ENCODE results near the gene ABCG4. TPM values are rescaled to one million over a fixed set of nuclear protein-coding genes. Genes with fewer than 3 reads are reported as not detected.
"Not testable (repeated sequence)": the region's sequence is repeated elsewhere in the genome, so short reads cannot be mapped to it uniquely, and the experiment has no call there.

The ABCG4 gene
- total RNA-seq, 1 experiment from 2014 or later: not detected

DNA sequence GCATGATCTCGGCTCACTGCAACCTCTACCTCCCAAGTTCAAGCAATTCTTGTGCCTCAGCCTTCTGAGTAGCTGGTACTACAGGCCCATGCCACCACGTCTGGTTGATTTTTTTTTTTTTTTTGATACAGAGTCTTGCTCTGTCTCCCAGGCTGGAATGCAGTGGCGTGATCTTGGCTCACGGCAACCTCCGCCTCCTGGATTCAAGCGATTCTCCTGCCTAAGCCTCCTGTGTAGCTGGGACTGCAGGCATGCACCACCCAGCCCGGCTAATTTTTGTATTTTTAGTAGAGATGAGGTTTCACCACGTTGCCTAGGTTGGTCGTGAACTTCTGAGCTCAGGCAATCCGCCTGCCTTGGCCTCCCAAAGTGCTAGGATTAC, 18.2 kb downstream of the ABCG4 start:
- H3K4me3 ChIP-seq (ENCODE audit: low read depth, low read length, poor library complexity, severe bottlenecking); H3K4me1 ChIP-seq (ENCODE audit: insufficient read depth, low read length, poor library complexity, severe bottlenecking); DNase-seq (ENCODE audit: low spot score); H3K9me3 ChIP-seq (ENCODE audit: low read depth, low read length, poor library complexity, severe bottlenecking); BruUV-seq (replicated peaks); H3K27ac ChIP-seq (ENCODE audit: low read depth, low read length, poor library complexity, severe bottlenecking); intact Hi-C loops (cut with micrococcal nuclease; ENCODE audit: unreplicated experiment); H3K27me3 ChIP-seq (replicated peaks; ENCODE audit: insufficient read depth, low read depth, low read length, poor library complexity); H3K36me3 ChIP-seq (ENCODE audit: insufficient read depth, low read length, poor library complexity, severe bottlenecking): not testable (repeated sequence)
- CTCF ChIA-PET: interaction anchor here (0.5 kb wide), 1 partner anchor 432 kb away, joined by 10 read pairs; no protein-coding TSS in a partner anchor
- POLR2A ChIA-PET (ENCODE audit: low non-redundant PET): interaction anchor here (0.5 kb wide), 1 partner anchor 22 kb away, joined by 3 read pairs; no protein-coding TSS in a partner anchor

DNA sequence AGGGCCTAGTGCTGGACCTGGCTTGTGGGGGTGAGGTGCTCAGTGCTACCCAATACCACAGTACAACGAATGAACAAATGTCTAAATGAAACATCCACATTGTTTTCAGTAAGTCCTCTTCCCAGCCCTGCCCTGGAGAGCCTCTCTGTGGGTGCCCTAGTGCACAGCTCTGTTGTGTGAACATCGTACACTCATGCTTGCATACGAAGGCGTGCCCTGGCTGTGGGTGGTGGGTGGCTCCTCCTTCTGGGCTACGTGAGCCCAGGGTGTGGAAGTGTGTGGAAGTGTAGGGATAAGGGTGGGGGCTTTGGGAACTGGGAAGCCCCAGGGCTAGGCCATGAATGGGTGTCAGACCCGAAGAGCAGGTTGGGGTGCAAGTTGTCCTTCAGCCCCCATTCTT, 19.1 kb downstream of the ABCG4 start:
- TF ChIP-seq EZH2 (IDR thresholded peaks at IDR 0.05; ENCODE audit: borderline replicate concordance, low read depth, low read length, poor library complexity, severe bottlenecking): no peak
- TF ChIP-seq, protein P1, sequence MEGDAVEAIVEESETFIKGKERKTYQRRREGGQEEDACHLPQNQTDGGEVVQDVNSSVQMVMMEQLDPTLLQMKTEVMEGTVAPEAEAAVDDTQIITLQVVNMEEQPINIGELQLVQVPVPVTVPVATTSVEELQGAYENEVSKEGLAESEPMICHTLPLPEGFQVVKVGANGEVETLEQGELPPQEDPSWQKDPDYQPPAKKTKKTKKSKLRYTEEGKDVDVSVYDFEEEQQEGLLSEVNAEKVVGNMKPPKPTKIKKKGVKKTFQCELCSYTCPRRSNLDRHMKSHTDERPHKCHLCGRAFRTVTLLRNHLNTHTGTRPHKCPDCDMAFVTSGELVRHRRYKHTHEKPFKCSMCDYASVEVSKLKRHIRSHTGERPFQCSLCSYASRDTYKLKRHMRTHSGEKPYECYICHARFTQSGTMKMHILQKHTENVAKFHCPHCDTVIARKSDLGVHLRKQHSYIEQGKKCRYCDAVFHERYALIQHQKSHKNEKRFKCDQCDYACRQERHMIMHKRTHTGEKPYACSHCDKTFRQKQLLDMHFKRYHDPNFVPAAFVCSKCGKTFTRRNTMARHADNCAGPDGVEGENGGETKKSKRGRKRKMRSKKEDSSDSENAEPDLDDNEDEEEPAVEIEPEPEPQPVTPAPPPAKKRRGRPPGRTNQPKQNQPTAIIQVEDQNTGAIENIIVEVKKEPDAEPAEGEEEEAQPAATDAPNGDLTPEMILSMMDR (conservative IDR thresholded peaks at IDR 0.05; ENCODE audit: low read depth, low read length): no peak
- H3K27ac ChIP-seq (ENCODE audit: low read depth, low read length, poor library complexity, severe bottlenecking): no peak overlapping the region
- H3K27me3 ChIP-seq (replicated peaks; ENCODE audit: insufficient read depth, low read depth, low read length, poor library complexity): no peaks in the 10 kb centered on the region
- no peaks in the 10 kb centered on the region for H3K36me3 ChIP-seq (ENCODE audit: insufficient read depth, low read length, poor library complexity, severe bottlenecking)
- CTCF ChIA-PET: no interaction called here
- H3K4me3 ChIP-seq (ENCODE audit: low read depth, low read length, poor library complexity, severe bottlenecking): peak overlapping the region; percentile 57
- H3K4me1 ChIP-seq (ENCODE audit: insufficient read depth, low read length, poor library complexity, severe bottlenecking): no peaks in the 10 kb centered on the region
- BruUV-seq (replicated peaks): no TSS peak
- POLR2A ChIA-PET (ENCODE audit: low non-redundant PET): no interaction called here
- intact Hi-C loops (cut with micrococcal nuclease; ENCODE audit: unreplicated experiment): no loop called here
- no peaks in the 10 kb centered on the region for H3K9me3 ChIP-seq (ENCODE audit: low read depth, low read length, poor library complexity, severe bottlenecking)
- no peak for DNase-seq (ENCODE audit: low spot score)

DNA sequence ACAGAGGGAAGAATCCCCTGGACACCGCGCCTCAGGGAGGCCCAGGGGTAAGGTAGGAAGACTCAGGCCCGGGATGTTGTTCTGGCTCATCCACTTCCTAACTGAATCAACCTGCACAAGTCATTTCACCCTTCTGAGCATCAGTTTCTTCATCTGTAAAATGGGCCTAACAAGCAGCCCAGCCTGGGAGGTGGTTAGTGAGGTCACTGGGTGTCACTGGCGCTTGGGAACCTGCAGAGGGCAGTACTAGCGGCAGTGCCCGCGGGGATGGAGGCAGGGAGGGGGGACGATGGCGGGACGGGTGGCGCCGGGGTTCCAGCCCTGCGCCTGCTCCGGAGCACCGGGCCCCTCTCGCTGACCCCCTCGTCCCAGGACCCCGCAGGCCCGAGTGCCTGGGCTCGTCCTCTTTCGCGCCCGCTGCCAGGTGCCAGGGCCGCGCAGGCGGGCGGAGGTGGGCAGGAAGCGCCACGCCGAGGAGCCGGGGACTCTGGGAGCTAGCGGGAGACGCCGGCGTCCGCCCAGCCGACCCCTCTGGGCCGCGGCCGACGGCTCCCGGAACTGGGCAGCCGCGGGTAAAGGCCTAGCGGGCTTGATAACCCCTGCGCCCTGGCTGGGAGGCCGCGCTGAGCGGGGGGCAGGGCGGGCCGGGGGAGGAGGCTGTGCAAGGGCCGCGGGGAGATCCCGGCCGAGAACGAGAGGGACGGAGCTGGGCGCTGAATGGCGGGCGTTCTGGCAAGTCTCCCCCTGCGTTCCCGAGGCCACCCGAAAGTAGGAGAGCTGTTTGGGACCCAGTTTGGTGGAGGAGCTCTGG, 19.8 kb downstream of the ABCG4 start, which contains the start of gene NLRX1:
Gene NLRX1, plus strand, starts transcription at position 255 of the 811 bp plus-strand sequence. CDS start 2,679 bp downstream, outside the sequence.
- H3K4me1 ChIP-seq (ENCODE audit: insufficient read depth, low read length, poor library complexity, severe bottlenecking): no peaks in the 10 kb centered on the region
- DNase-seq (ENCODE audit: low spot score): peak; percentile 86
- no peak for TF ChIP-seq EZH2 (IDR thresholded peaks at IDR 0.05; ENCODE audit: borderline replicate concordance, low read depth, low read length, poor library complexity, severe bottlenecking)
- TF ChIP-seq, protein P1 (conservative IDR thresholded peaks at IDR 0.05; ENCODE audit: low read depth, low read length): peak; percentile 83
- ChIA-PET CTCF (interaction anchor here (0.6 to 1.1 kb wide), 2 partner anchors 264 to 306 kb away, joined by 3 to 4 read pairs; no protein-coding TSS in a partner anchor), POLR2A (ENCODE audit: low non-redundant PET) (no interaction called here)
- intact Hi-C loops (cut with micrococcal nuclease; ENCODE audit: unreplicated experiment): no loop called here
- H3K27ac ChIP-seq (ENCODE audit: low read depth, low read length, poor library complexity, severe bottlenecking): peak within 1 kb of the TSS; percentile 43
- peak within 1 kb of the TSS; percentile 57 for H3K4me3 ChIP-seq (ENCODE audit: low read depth, low read length, poor library complexity, severe bottlenecking)
- no peaks in the 10 kb centered on the region for H3K27me3 ChIP-seq (replicated peaks; ENCODE audit: insufficient read depth, low read depth, low read length, poor library complexity)
- no peaks in the 10 kb centered on the region for H3K36me3 ChIP-seq (ENCODE audit: insufficient read depth, low read length, poor library complexity, severe bottlenecking)
- no peaks in the 10 kb centered on the region for H3K9me3 ChIP-seq (ENCODE audit: low read depth, low read length, poor library complexity, severe bottlenecking)
- BruUV-seq (replicated peaks): no TSS peak
